Central memory CD8-positive, alpha-beta T cell (primary cell): ENCODE measurements around the gene HAGH.
"Not testable (repeated sequence)": the region's sequence is repeated elsewhere in the genome, so short reads cannot be mapped to it uniquely, and the experiment has no call there.

Source experiments
- ATAC-seq: fragments of 150-1000 bp; cut with Tn5 transposase; replicated peaks from 2 replicates; pipeline ENCODE4 v1.10.0; 2022; ENCODE audit warnings: mild to moderate bottlenecking, moderate FRiP score, moderate number of reproducible peaks; ENCODE audit not compliant: poor library complexity, severe bottlenecking; ENCODE audit errors: extremely low read depth
- DNase-seq, 2 donors: peaks; one replicate each; pipeline ENCODE4 v3.0.0; 2021; ENCODE audit warnings: low spot score in 2 of 2
- H3K27ac Mint-ChIP-seq: one replicate; pipeline ENCODE4 v1.8.0; 2022; ENCODE audit warnings: low read depth, mild to moderate bottlenecking, moderate library complexity, mixed read lengths
- H3K27me3 Mint-ChIP-seq: one replicate; pipeline ENCODE4 v1.8.0; 2022; ENCODE audit warnings: mixed read lengths
- H3K36me3 Mint-ChIP-seq: one replicate; pipeline ENCODE4 v1.8.0; 2022; ENCODE audit warnings: mild to moderate bottlenecking, moderate library complexity, mixed read lengths; ENCODE audit not compliant: insufficient read depth
- H3K4me1 Mint-ChIP-seq: one replicate; pipeline ENCODE4 v1.8.0; 2022; ENCODE audit warnings: mixed read lengths
- H3K4me3 Mint-ChIP-seq: one replicate; pipeline ENCODE4 v1.8.0; 2022; ENCODE audit warnings: mild to moderate bottlenecking, moderate library complexity, mixed read lengths
- H3K9me3 Mint-ChIP-seq: one replicate; pipeline ENCODE4 v1.8.0; 2022; ENCODE audit warnings: mixed read lengths

Gene HAGH

GRCh38 chr16:1826691-1827573, at the start of gene HAGH, which contains the start of gene FAHD1:
HAGH (minus strand) TSS chr16:1826825; CDS start chr16:1826787, 38 bp downstream.
FAHD1 (plus strand) TSS chr16:1827206; CDS start chr16:1827239, 33 bp downstream.
- DNase-seq (peak; percentile 88 to 91), ATAC-seq (peak; percentile 87)
- Mint-ChIP-seq H3K4me1 (peaks cover 27% of the 10 kb centered on the region), H3K27ac (peak within 1 kb of the TSS; percentile 95), H3K36me3 (peaks cover 13% of the 10 kb centered on the region), H3K4me3 (peak within 1 kb of the TSS; percentile 87), H3K27me3 (no peaks in the 10 kb centered on the region), H3K9me3 (no peaks in the 10 kb centered on the region)

- DNase-seq, H3K4me3 Mint-ChIP-seq, H3K4me1 Mint-ChIP-seq, ATAC-seq, H3K36me3 Mint-ChIP-seq, H3K9me3 Mint-ChIP-seq, H3K27ac Mint-ChIP-seq: not testable (repeated sequence)
- H3K27me3 Mint-ChIP-seq: peaks cover 36% of the 10 kb centered on the region
Observed at GRCh38 chr16:1876066-1876465, 49.4 kb upstream of the HAGH start.

- Mint-ChIP-seq H3K27ac (no peak overlapping the region), H3K36me3 (no peaks in the 10 kb centered on the region), H3K4me3 (no peak overlapping the region), H3K4me1 (peaks cover 7% of the 10 kb centered on the region), H3K27me3 (peaks cover 36% of the 10 kb centered on the region), H3K9me3 (no peaks in the 10 kb centered on the region)
- ATAC-seq (no peak), DNase-seq (no peak)
Observed at GRCh38 chr16:1874854-1875253, 48.2 kb upstream of the HAGH start.

- Mint-ChIP-seq H3K9me3 (no peaks in the 10 kb centered on the region), H3K4me1 (peaks cover 7% of the 10 kb centered on the region), H3K36me3 (no peaks in the 10 kb centered on the region), H3K27me3 (peaks cover 19% of the 10 kb centered on the region), H3K27ac (peak within 1 kb of the TSS; percentile 80), H3K4me3 (peak within 1 kb of the TSS; percentile 67)
- ATAC-seq: no peak
- DNase-seq: no peak
Observed at GRCh38 chr16:1871974-1872635, 45.5 kb upstream of the HAGH start, which contains the start of gene MEIOB. MEIOB (minus strand) TSS chr16:1872164; CDS start chr16:1868175, 3,989 bp downstream.

- Mint-ChIP-seq H3K27me3 (peaks cover 14% of the 10 kb centered on the region), H3K9me3 (no peaks in the 10 kb centered on the region), H3K36me3 (no peaks in the 10 kb centered on the region), H3K4me3 (no peak overlapping the region), H3K4me1 (peaks cover 7% of the 10 kb centered on the region), H3K27ac (no peak overlapping the region)
- DNase-seq (no peak), ATAC-seq (no peak)
Observed at GRCh38 chr16:1870365-1871082, 43.9 kb upstream of the HAGH start.

GRCh38 chr16:1865902-1866690, 39.5 kb upstream of the HAGH start:
- H3K4me1 Mint-ChIP-seq: no peaks in the 10 kb centered on the region
- DNase-seq (no peak), ATAC-seq (no peak)
- no peaks in the 10 kb centered on the region for H3K9me3 Mint-ChIP-seq
- peaks cover 11% of the 10 kb centered on the region for H3K27me3 Mint-ChIP-seq
- no peaks in the 10 kb centered on the region for H3K36me3 Mint-ChIP-seq
- no peak overlapping the region for H3K27ac Mint-ChIP-seq
- no peak overlapping the region for H3K4me3 Mint-ChIP-seq

- H3K27me3 Mint-ChIP-seq: peaks cover 33% of the 10 kb centered on the region
- H3K27ac Mint-ChIP-seq: no peak overlapping the region
- H3K4me1 Mint-ChIP-seq: no peaks in the 10 kb centered on the region
- no peak for ATAC-seq
- H3K4me3 Mint-ChIP-seq: no peak overlapping the region
- no peaks in the 10 kb centered on the region for H3K9me3 Mint-ChIP-seq
- H3K36me3 Mint-ChIP-seq: no peaks in the 10 kb centered on the region
- no peak for DNase-seq
Observed at GRCh38 chr16:1863681-1864460, 37.2 kb upstream of the HAGH start.

GRCh38 chr16:1862394-1862793, 35.8 kb upstream of the HAGH start:
- H3K27me3 Mint-ChIP-seq: peaks cover 48% of the 10 kb centered on the region
- no peak for ATAC-seq
- no peak overlapping the region for H3K4me3 Mint-ChIP-seq
- DNase-seq: no peak
- H3K36me3 Mint-ChIP-seq: no peaks in the 10 kb centered on the region
- H3K9me3 Mint-ChIP-seq: no peaks in the 10 kb centered on the region
- no peaks in the 10 kb centered on the region for H3K4me1 Mint-ChIP-seq
- H3K27ac Mint-ChIP-seq: no peak overlapping the region

- Mint-ChIP-seq H3K4me1 (no peaks in the 10 kb centered on the region), H3K4me3 (no peak overlapping the region), H3K27ac (no peak overlapping the region), H3K9me3 (no peaks in the 10 kb centered on the region), H3K36me3 (no peaks in the 10 kb centered on the region), H3K27me3 (peaks cover 55% of the 10 kb centered on the region)
- DNase-seq (no peak), ATAC-seq (no peak)
Observed at GRCh38 chr16:1861730-1862129, 35.1 kb upstream of the HAGH start.

- H3K9me3 Mint-ChIP-seq: no peaks in the 10 kb centered on the region
- H3K4me3 Mint-ChIP-seq: no peak overlapping the region
- ATAC-seq: no peak
- H3K27ac Mint-ChIP-seq: no peak overlapping the region
- peaks cover 49% of the 10 kb centered on the region for H3K27me3 Mint-ChIP-seq
- H3K4me1 Mint-ChIP-seq: peaks cover 5% of the 10 kb centered on the region
- H3K36me3 Mint-ChIP-seq: no peaks in the 10 kb centered on the region
- no peak for DNase-seq
Observed at GRCh38 chr16:1859650-1860049, 33.0 kb upstream of the HAGH start.

- H3K4me3 Mint-ChIP-seq: no peak overlapping the region
- no peaks in the 10 kb centered on the region for H3K36me3 Mint-ChIP-seq
- peaks cover 5% of the 10 kb centered on the region for H3K4me1 Mint-ChIP-seq
- peaks cover 62% of the 10 kb centered on the region for H3K27me3 Mint-ChIP-seq
- DNase-seq: no peak
- no peak for ATAC-seq
- no peak overlapping the region for H3K27ac Mint-ChIP-seq
- H3K9me3 Mint-ChIP-seq: no peaks in the 10 kb centered on the region
Observed at GRCh38 chr16:1858189-1858865, 31.7 kb upstream of the HAGH start.
